ENCODE data around the gene TXNRD3. TPM values are rescaled to one million over a fixed set of nuclear protein-coding genes. Genes with fewer than 3 reads are reported as not detected.

The TXNRD3 gene
- total RNA-seq, result 8.8 and 10.3 TPM in 2 replicates
- polyA plus RNA-seq, result 4.9 and 5.2 TPM in 2 replicates
- polyA plus RNA-seq (2012), result 10.2 and 13.3 TPM in 2 replicates
- polyA minus RNA-seq (ENCODE audit: low replicate concordance), result 5.1 and 8.5 TPM in 2 replicates

GRCh38 chr3:126654571-126655383 lies at the start of gene TXNRD3:
TXNRD3 (minus strand) TSS chr3:126655124.
- no peak for TF ChIP-seq EZH2 (IDR thresholded peaks at IDR 0.05; ENCODE audit: low read length, missing control alignments)
- no peak for TF ChIP-seq CTCF (conservative IDR thresholded peaks at IDR 0.05 in 1 of 2, IDR thresholded peaks at IDR 0.05 in 1 of 2; ENCODE audit: low read depth in 1 of 2, low read length in 2 of 2)
- Histone ChIP-seq H2AFZ (ENCODE audit: low read length) (peak within 1 kb of the TSS; percentile 87), H3K9me3 (ENCODE audit: control insufficient read depth, insufficient read depth, low read depth, low read length) (no peaks in the 10 kb centered on the region), H3K4me3 (replicated peaks in 1 of 4; ENCODE audit: control extremely low read depth in 1 of 4, insufficient read depth in 1 of 4, low read depth in 3 of 4, low read length in 4 of 4) (peak within 1 kb of the TSS; percentile 55 to 82 (median 68)), H3K36me3 (ENCODE audit: control insufficient read depth, insufficient read depth, low read length) (no peaks in the 10 kb centered on the region), H4K20me1 (ENCODE audit: control insufficient read depth, extremely low read depth, insufficient read depth, low read length) (no peaks in the 10 kb centered on the region), H3K4me2 (ENCODE audit: extremely low read depth, insufficient read depth, low read length) (peak within 1 kb of the TSS; percentile 96), H3K9ac (ENCODE audit: insufficient read depth, low read length) (peak within 1 kb of the TSS; percentile 89), H3K4me1 (ENCODE audit: control insufficient read depth, extremely low read depth, insufficient read depth, low read length) (peaks cover 2% of the 10 kb centered on the region), H3K27me3 (ENCODE audit: control insufficient read depth, insufficient read depth, low read length) (peaks cover 4% of the 10 kb centered on the region), H3K79me2 (ENCODE audit: control insufficient read depth, insufficient read depth, low read length) (no peaks in the 10 kb centered on the region), H3K27ac (ENCODE audit: insufficient read depth, low read length) (peak within 1 kb of the TSS; percentile 58)
- DNase-seq (ENCODE audit: low read depth in 2 of 2), result peak; percentile 61 to 67

GRCh38 chr3:126703512-126704493 lies 48.9 kb upstream of the TXNRD3 start, which contains the start of gene CHCHD6:
CHCHD6 (plus strand) TSS chr3:126704240; CDS start chr3:126704313, 73 bp downstream.
- no peak within 1 kb of the TSS for H3K27ac ChIP-seq (ENCODE audit: insufficient read depth, low read length)
- no peaks in the 10 kb centered on the region for H3K36me3 ChIP-seq (ENCODE audit: control insufficient read depth, insufficient read depth, low read length)
- no peaks in the 10 kb centered on the region for H3K4me1 ChIP-seq (ENCODE audit: control insufficient read depth, extremely low read depth, insufficient read depth, low read length)
- DNase-seq (ENCODE audit: low read depth in 2 of 2), result peak; percentile 94 to 95
- H3K4me3 ChIP-seq (replicated peaks in 1 of 4; ENCODE audit: control extremely low read depth in 1 of 4, insufficient read depth in 1 of 4, low read depth in 3 of 4, low read length in 4 of 4), result peak within 1 kb of the TSS; percentile 68 to 83 (median 80)
- no peaks in the 10 kb centered on the region for H3K9me3 ChIP-seq (ENCODE audit: control insufficient read depth, insufficient read depth, low read depth, low read length)
- peak within 1 kb of the TSS; percentile 93 for H2AFZ ChIP-seq (ENCODE audit: low read length)
- no peaks in the 10 kb centered on the region for H3K79me2 ChIP-seq (ENCODE audit: control insufficient read depth, insufficient read depth, low read length)
- H3K4me2 ChIP-seq (ENCODE audit: extremely low read depth, insufficient read depth, low read length), result peak within 1 kb of the TSS; percentile 92
- TF ChIP-seq EZH2 (IDR thresholded peaks at IDR 0.05; ENCODE audit: low read length, missing control alignments), result no peak
- TF ChIP-seq CTCF (conservative IDR thresholded peaks at IDR 0.05 in 1 of 2, IDR thresholded peaks at IDR 0.05 in 1 of 2; ENCODE audit: low read depth in 1 of 2, low read length in 2 of 2), result no peak
- no peaks in the 10 kb centered on the region for H3K27me3 ChIP-seq (ENCODE audit: control insufficient read depth, insufficient read depth, low read length)
- H4K20me1 ChIP-seq (ENCODE audit: control insufficient read depth, extremely low read depth, insufficient read depth, low read length), result no peaks in the 10 kb centered on the region
- H3K9ac ChIP-seq (ENCODE audit: insufficient read depth, low read length), result peak within 1 kb of the TSS; percentile 58

Data from fibroblast of lung (primary cell).